Measurements from ENCODE around the gene CTR9. TPM values are rescaled to one million over a fixed set of nuclear protein-coding genes. Genes with fewer than 3 reads are reported as not detected.
A peak's percentile ranks its signal among the peaks of the same experiment; 100 is the strongest.

Gene CTR9
- total and polyA plus RNA-seq, 2 of the 13 experiments (the other 11 are each of a cell fraction or from before 2014, with no cell fraction given), result 6.6 to 22.1 TPM

GRCh38 chr11:10808553-10809372, 57.7 kb downstream of the CTR9 start, which contains the start of gene EIF4G2 (continued):
- peak; percentile 41; the same call in 1 of the 2 replicates for TF ChIP-seq MEF2D (CRISPR knock-in tag; IDR thresholded peaks at IDR 0.05)
- TF ChIP-seq KDM5A (IDR thresholded peaks at IDR 0.05; ENCODE audit: borderline replicate concordance, low read length), result peak; percentile 65; the same call in 1 of the 2 replicates
- TF ChIP-seq SPEN (CRISPR knock-in tag; IDR thresholded peaks at IDR 0.05; ENCODE audit: low read depth), result peak; percentile 82
- peak; percentile 39 for TF ChIP-seq PAXIP1 (CRISPR knock-in tag; conservative IDR thresholded peaks at IDR 0.05)
- TF ChIP-seq FOXA3 (CRISPR knock-in tag; IDR thresholded peaks at IDR 0.05), result peak; percentile 37; the same call in 1 of the 2 replicates
- peak; percentile 83 for TF ChIP-seq KLF6 (CRISPR knock-in tag; IDR thresholded peaks at IDR 0.05)
- TF ChIP-seq HMGXB3 (CRISPR knock-in tag; IDR thresholded peaks at IDR 0.05; ENCODE audit: borderline replicate concordance), result peak; percentile 80; the same call in 1 of the 2 replicates
- no peak for TF ChIP-seq SCMH1 (CRISPR knock-in tag; IDR thresholded peaks at IDR 0.05; ENCODE audit: borderline replicate concordance)
- no peak for TF ChIP-seq NR1H2 (CRISPR knock-in tag; IDR thresholded peaks at IDR 0.05; ENCODE audit: borderline replicate concordance, low read depth)
- TF ChIP-seq DNMT1 (CRISPR knock-in tag; IDR thresholded peaks at IDR 0.05), result peak; percentile 8; the same call in 1 of the 2 replicates
- peak; percentile 62; the same call in 1 of the 2 replicates for TF ChIP-seq PBX3 (CRISPR knock-in tag; IDR thresholded peaks at IDR 0.05; ENCODE audit: borderline replicate concordance)
- TF ChIP-seq HMG20A (CRISPR knock-in tag; IDR thresholded peaks at IDR 0.05; ENCODE audit: borderline replicate concordance), result 0 out of 2 replicates have a peak, but pooled peaks have one; percentile 31
- TF ChIP-seq RELA (CRISPR knock-in tag; IDR thresholded peaks at IDR 0.05), result no peak
- no peak for TF ChIP-seq PHB2 (IDR thresholded peaks at IDR 0.05; ENCODE audit: partially characterized antibody)
- TF ChIP-seq TEF (CRISPR knock-in tag; IDR thresholded peaks at IDR 0.05), result peak; percentile 38
- peak; percentile 29; the same call in 1 of the 2 replicates for TF ChIP-seq ARID2 (CRISPR knock-in tag; IDR thresholded peaks at IDR 0.05; ENCODE audit: borderline replicate concordance)
- TF ChIP-seq NKX3-1 (CRISPR knock-in tag; IDR thresholded peaks at IDR 0.05), result no peak; the same call in none of the 2 replicates

Measured in HepG2 (cell line).